K562 (cell line): ENCODE results near the gene ZNF598. TPM values are rescaled to one million over a fixed set of nuclear protein-coding genes. Genes with fewer than 3 reads are reported as not detected.

ENCODE experiments used
- BRD4 ChIP-seq: fragments of 200-600 bp; sonication (generic); IDR thresholded peaks from 2 replicates; pipeline ENCODE4 v1.6.1; 2017; ENCODE audit warnings: inconsistent platforms
- CHD1 ChIP-seq: fragments of 200-600 bp; sonication (generic); IDR thresholded peaks from one replicate; pipeline ENCODE4 v1.6.1; 2012; ENCODE audit warnings: mild to moderate bottlenecking, moderate library complexity, low read length, inconsistent platforms
- ESRRB ChIP-seq: fragments of 250-450 bp; sonication (Bioruptor Pico); IDR thresholded peaks from 2 replicates; pipeline ENCODE4 v1.5.0; 2020; ENCODE audit warnings: mild to moderate bottlenecking, moderate library complexity, borderline replicate concordance
- FOXK2 ChIP-seq, 2 experiments: fragments of 450-650 bp; IDR thresholded peaks in 1 of 2; conservative IDR thresholded peaks in 1 of 2; 2 replicates each; pipeline ENCODE4 v1.6.1; 2016; ENCODE audit warnings: low read depth in 2 of 2, mild to moderate bottlenecking in 1 of 2
- GATAD2B ChIP-seq: fragments of 450-650 bp; IDR thresholded peaks from 2 replicates; pipeline ENCODE4 v1.6.1; 2017; ENCODE audit warnings: mild to moderate bottlenecking, borderline replicate concordance
- HDAC1 ChIP-seq, 2 experiments: fragments of 450-650 bp; IDR thresholded peaks; 2 replicates each; pipeline ENCODE4 v1.6.1; 2016 to 2017; ENCODE audit warnings: inconsistent platforms in 1 of 2, mild to moderate bottlenecking in 1 of 2, moderate library complexity in 1 of 2
- KDM5B ChIP-seq: fragments of 200-600 bp; sonication (generic); IDR thresholded peaks from 2 replicates; pipeline ENCODE4 v1.6.1; 2012; ENCODE audit warnings: low read depth, mild to moderate bottlenecking, moderate library complexity, low read length, control low read depth, inconsistent platforms; ENCODE audit not compliant: insufficient replicate concordance
- MED1 ChIP-seq: sonication (generic); formaldehyde crosslinking; IDR thresholded peaks from 2 replicates; pipeline ENCODE4 v1.8.1; 2023; ENCODE audit warnings: missing genetic modification reagents, borderline replicate concordance
- SNRNP70 ChIP-seq: fragments of 200-400 bp; formaldehyde crosslinking; optimal IDR thresholded peaks from 2 replicates; pipeline ENCODE3; 2017; ENCODE audit warnings: low read depth, low read length
- STAG1 ChIP-seq: sonication (generic); formaldehyde crosslinking; IDR thresholded peaks from 2 replicates; pipeline ENCODE4 v1.5.0; 2020; ENCODE audit warnings: missing genetic modification reagents, borderline replicate concordance
- TBL1XR1 ChIP-seq, 2 experiments: IDR thresholded peaks; 2 replicates each; pipeline ENCODE4 v1.6.1; 2012; ENCODE audit warnings: improper control_type of control experiment in 2 of 2, low read length in 2 of 2, mild to moderate bottlenecking in 1 of 2
- ZBTB17 ChIP-seq: fragments of 450-650 bp; formaldehyde crosslinking; IDR thresholded peaks from 2 replicates; pipeline ENCODE4 v1.4.0; 2020; ENCODE audit warnings: mild to moderate bottlenecking
- ZNF79 ChIP-seq: fragments of 250-450 bp; sonication (Bioruptor Pico); IDR thresholded peaks from 2 replicates; pipeline ENCODE4 v1.4.0; 2020; ENCODE audit warnings: low read depth, mild to moderate bottlenecking, moderate library complexity
- polyA plus RNA-seq, 8 experiments: library from polyadenylated mRNA; depleted of rRNA in 4 of 8; stranded (reverse) in 5 of 8; unstranded in 3 of 8; fragments of >200 nt; fragmentation: Nextera tagmentation in 2 of 8; fragmentation: Illumina TruSeq in 1 of 8; extraction: Ambion mirVana in 2 of 8; extraction: Trizol in 1 of 8; gene quantifications; 2 replicates each; pipeline versions ENCODE4 v1.2.1 to v1.2.3, GENCODE V29; 2011 to 2014; ENCODE audit warnings: inconsistent platforms in 1 of 8, missing spikeins in 1 of 8
- total RNA-seq, 7 experiments: library from RNA; depleted of rRNA in 6 of 7; stranded (reverse); fragments of >200 nt in 6 of 7; fragmentation: Illumina TruSeq in 2 of 7; extraction: Trizol in 2 of 7; gene quantifications; 2 replicates each; pipeline versions ENCODE4 v1.2.1 to v1.2.3, GENCODE V29; 2011 to 2021; ENCODE audit warnings: low replicate concordance in 1 of 7
- TF ChIP-seq, protein P1 (sequence below): fragments of 450-650 bp; IDR thresholded peaks from 2 replicates; pipeline ENCODE4 v1.6.1; 2018; ENCODE audit not compliant: partially characterized antibody
- TF ChIP-seq, protein P2 (sequence below): fragments of 450-650 bp; IDR thresholded peaks from 2 replicates; pipeline ENCODE4 v1.6.1; 2016; ENCODE audit warnings: borderline replicate concordance
- TF ChIP-seq, protein P3 (sequence below): sonication (generic); formaldehyde crosslinking; IDR thresholded peaks from 2 replicates; pipeline ENCODE4 v1.8.1; 2023; ENCODE audit warnings: mild to moderate bottlenecking, missing genetic modification reagents

The ZNF598 gene
- total and polyA plus RNA-seq, 9 of the 15 experiments (the other 6 are each of a cell fraction or from before 2014, with no cell fraction given): 0.11 to 115 (median 29.6) TPM

DNA sequence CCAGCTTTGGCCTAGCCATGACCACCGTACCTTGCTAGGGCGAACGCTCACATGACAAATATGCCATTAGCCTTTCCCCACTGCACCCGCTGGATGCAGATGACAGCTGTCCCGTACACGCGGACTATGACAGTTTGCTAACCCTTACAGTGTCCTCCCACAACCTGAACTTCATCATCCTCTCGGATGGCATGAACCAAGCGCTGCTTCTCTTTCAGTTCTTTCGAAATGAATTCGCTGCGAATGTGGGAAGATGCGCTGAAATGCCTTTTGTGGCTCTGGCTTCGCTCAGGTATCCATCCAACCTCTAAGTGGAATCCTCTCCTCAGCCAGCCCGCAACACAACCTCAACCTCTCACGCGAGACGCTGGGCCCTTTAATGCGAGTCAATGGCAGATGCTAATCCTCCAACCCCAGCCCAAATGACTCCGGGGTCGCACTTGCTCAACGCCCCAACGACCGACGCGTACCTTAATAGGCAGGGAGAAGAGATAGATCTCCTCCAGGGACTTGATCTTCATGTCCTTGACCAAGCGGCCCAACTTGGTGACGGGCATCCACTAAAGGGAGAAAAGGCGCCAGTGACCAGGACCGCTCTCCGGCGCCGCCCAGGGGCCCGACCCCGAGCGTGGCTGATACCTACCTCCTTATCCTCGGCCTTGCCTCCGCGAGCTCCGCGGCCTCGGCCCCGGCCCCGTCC, 45.7 kb downstream of the ZNF598 start (continued):
- TF ChIP-seq HDAC1 (IDR thresholded peaks at IDR 0.05): peak in 1 of 2 experiments; percentile 88; a peak in 2 of 4 replicates
- TF ChIP-seq TBL1XR1 (IDR thresholded peaks at IDR 0.05; ENCODE audit: low read length in 2 of 2): peak in 1 of 2 experiments; percentile 76; a peak in 1 of 4 replicates
- TF ChIP-seq, protein P1, sequence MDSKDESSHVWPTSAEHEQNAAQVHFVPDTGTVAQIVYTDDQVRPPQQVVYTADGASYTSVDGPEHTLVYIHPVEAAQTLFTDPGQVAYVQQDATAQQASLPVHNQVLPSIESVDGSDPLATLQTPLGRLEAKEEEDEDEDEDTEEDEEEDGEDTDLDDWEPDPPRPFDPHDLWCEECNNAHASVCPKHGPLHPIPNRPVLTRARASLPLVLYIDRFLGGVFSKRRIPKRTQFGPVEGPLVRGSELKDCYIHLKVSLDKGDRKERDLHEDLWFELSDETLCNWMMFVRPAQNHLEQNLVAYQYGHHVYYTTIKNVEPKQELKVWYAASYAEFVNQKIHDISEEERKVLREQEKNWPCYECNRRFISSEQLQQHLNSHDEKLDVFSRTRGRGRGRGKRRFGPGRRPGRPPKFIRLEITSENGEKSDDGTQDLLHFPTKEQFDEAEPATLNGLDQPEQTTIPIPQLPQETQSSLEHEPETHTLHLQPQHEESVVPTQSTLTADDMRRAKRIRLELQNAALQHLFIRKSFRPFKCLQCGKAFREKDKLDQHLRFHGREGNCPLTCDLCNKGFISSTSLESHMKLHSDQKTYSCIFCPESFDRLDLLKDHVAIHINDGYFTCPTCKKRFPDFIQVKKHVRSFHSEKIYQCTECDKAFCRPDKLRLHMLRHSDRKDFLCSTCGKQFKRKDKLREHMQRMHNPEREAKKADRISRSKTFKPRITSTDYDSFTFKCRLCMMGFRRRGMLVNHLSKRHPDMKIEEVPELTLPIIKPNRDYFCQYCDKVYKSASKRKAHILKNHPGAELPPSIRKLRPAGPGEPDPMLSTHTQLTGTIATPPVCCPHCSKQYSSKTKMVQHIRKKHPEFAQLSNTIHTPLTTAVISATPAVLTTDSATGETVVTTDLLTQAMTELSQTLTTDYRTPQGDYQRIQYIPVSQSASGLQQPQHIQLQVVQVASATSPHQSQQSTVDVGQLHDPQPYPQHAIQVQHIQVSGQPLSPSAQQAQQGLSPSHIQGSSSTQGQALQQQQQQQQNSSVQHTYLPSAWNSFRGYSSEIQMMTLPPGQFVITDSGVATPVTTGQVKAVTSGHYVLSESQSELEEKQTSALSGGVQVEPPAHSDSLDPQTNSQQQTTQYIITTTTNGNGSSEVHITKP: no peak
- TF ChIP-seq ZNF79 (CRISPR knock-in tag): no peak
- TF ChIP-seq, protein P2, sequence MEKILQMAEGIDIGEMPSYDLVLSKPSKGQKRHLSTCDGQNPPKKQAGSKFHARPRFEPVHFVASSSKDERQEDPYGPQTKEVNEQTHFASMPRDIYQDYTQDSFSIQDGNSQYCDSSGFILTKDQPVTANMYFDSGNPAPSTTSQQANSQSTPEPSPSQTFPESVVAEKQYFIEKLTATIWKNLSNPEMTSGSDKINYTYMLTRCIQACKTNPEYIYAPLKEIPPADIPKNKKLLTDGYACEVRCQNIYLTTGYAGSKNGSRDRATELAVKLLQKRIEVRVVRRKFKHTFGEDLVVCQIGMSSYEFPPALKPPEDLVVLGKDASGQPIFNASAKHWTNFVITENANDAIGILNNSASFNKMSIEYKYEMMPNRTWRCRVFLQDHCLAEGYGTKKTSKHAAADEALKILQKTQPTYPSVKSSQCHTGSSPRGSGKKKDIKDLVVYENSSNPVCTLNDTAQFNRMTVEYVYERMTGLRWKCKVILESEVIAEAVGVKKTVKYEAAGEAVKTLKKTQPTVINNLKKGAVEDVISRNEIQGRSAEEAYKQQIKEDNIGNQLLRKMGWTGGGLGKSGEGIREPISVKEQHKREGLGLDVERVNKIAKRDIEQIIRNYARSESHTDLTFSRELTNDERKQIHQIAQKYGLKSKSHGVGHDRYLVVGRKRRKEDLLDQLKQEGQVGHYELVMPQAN: peak; percentile 85
- TF ChIP-seq MED1: no peak
- TF ChIP-seq SNRNP70: peak; percentile 98
- TF ChIP-seq ZBTB17: peak; percentile 67; the same call in 1 of the 2 replicates
- TF ChIP-seq ESRRB (CRISPR knock-in tag): no peak
- TF ChIP-seq BRD4: 0 out of 2 replicates have a peak, but pooled peaks have one; percentile 68
- TF ChIP-seq, protein P3, sequence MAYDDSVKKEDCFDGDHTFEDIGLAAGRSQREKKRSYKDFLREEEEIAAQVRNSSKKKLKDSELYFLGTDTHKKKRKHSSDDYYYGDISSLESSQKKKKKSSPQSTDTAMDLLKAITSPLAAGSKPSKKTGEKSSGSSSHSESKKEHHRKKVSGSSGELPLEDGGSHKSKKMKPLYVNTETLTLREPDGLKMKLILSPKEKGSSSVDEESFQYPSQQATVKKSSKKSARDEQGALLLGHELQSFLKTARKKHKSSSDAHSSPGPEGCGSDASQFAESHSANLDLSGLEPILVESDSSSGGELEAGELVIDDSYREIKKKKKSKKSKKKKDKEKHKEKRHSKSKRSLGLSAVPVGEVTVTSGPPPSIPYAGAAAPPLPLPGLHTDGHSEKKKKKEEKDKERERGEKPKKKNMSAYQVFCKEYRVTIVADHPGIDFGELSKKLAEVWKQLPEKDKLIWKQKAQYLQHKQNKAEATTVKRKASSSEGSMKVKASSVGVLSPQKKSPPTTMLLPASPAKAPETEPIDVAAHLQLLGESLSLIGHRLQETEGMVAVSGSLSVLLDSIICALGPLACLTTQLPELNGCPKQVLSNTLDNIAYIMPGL (CRISPR knock-in tag): peak; percentile 71; the same call in 1 of the 2 replicates
- TF ChIP-seq FOXK2 (conservative IDR thresholded peaks at IDR 0.05 in 1 of 2, IDR thresholded peaks at IDR 0.05 in 1 of 2; ENCODE audit: low read depth in 2 of 2): peak in 1 of 2 experiments; percentile 11; a peak in 1 of 4 replicates
- no peak for TF ChIP-seq GATAD2B
- no peak for TF ChIP-seq STAG1
- TF ChIP-seq KDM5B: no peak
- TF ChIP-seq CHD1: peak; percentile 91
